ENCODE measurements around the gene SOCS3.

The SOCS3 gene

DNA sequence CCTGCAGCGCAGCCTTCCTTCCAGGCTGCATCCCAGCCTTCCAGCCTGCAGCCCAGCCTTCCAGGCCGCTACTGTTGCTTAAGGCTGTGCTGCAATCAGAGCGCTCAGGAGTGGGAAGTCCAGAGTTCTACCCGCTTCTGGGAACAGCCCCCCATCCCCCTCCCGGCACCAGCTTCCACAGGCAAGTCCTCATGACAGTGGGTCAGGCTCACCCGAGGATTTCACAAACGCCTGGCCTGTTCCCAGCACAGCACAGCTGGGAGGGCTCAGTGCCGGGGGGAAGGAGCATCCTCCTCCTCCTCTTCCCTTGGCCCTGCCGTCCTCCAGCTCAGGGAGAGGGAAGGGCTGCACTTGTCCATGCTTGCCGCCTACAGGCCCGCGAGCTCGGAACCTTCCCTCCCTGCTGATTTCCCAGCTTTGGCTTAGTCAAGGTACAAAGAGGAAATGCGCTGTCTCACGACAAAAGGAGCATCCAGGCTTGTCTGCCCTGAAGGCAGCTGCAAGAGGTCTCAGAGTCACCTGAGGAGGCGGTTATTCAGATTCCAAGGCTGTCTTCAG, 8.3 kb downstream of the SOCS3 start:
- ChIA-PET CTCF (interaction anchor here (0.6 to 1.0 kb wide), 3 partner anchors 8 to 101 kb away, joined by 3 read pairs; no protein-coding TSS in a partner anchor), POLR2A (no interaction called here)
- Histone ChIP-seq H3K27ac (ENCODE audit: extremely low read depth, low read depth, low read length) (no peak overlapping the region), H3K4me1 (ENCODE audit: control insufficient read depth, insufficient read depth, low read length) (peaks cover 14% of the 10 kb centered on the region), H3K36me3 (ENCODE audit: control insufficient read depth in 2 of 2, insufficient read depth in 1 of 2, low read length in 2 of 2) (no peaks in the 10 kb centered on the region), H3K9me3 (ENCODE audit: control insufficient read depth, insufficient read depth, low read depth, low read length) (no peaks in the 10 kb centered on the region), H3K4me3 (ENCODE audit: low read depth, low read length) (no peak overlapping the region)
- TF ChIP-seq PRDM10 (tag by site-specific recombination; IDR thresholded peaks at IDR 0.05) = no peak
- no peak for TF ChIP-seq ZNF202 (tag by site-specific recombination; IDR thresholded peaks at IDR 0.05; ENCODE audit: borderline replicate concordance)
- no peak for TF ChIP-seq ZBTB48 (tag by site-specific recombination; IDR thresholded peaks at IDR 0.05)
- TF ChIP-seq ZNF510 (tag by site-specific recombination; IDR thresholded peaks at IDR 0.05; ENCODE audit: insufficient replicate concordance) = no peak
- no peak for TF ChIP-seq YY2 (tag by site-specific recombination; IDR thresholded peaks at IDR 0.05)
- TF ChIP-seq ZNF341 (tag by site-specific recombination; IDR thresholded peaks at IDR 0.05; ENCODE audit: low read depth) = peak; percentile 91
- TF ChIP-seq, protein P1, sequence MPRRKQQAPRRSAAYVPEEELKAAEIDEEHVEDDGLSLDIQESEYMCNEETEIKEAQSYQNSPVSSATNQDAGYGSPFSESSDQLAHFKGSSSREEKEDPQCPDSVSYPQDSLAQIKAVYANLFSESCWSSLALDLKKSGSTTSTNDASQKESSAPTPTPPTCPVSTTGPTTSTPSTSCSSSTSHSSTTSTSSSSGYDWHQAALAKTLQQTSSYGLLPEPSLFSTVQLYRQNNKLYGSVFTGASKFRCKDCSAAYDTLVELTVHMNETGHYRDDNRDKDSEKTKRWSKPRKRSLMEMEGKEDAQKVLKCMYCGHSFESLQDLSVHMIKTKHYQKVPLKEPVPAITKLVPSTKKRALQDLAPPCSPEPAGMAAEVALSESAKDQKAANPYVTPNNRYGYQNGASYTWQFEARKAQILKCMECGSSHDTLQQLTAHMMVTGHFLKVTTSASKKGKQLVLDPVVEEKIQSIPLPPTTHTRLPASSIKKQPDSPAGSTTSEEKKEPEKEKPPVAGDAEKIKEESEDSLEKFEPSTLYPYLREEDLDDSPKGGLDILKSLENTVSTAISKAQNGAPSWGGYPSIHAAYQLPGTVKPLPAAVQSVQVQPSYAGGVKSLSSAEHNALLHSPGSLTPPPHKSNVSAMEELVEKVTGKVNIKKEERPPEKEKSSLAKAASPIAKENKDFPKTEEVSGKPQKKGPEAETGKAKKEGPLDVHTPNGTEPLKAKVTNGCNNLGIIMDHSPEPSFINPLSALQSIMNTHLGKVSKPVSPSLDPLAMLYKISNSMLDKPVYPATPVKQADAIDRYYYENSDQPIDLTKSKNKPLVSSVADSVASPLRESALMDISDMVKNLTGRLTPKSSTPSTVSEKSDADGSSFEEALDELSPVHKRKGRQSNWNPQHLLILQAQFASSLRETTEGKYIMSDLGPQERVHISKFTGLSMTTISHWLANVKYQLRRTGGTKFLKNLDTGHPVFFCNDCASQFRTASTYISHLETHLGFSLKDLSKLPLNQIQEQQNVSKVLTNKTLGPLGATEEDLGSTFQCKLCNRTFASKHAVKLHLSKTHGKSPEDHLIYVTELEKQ (tag by site-specific recombination; IDR thresholded peaks at IDR 0.05; ENCODE audit: borderline replicate concordance) = no peak
- no peak for TF ChIP-seq ZNF580 (tag by site-specific recombination; IDR thresholded peaks at IDR 0.05)
- no peak for TF ChIP-seq ZNF549 (tag by site-specific recombination; IDR thresholded peaks at IDR 0.05)
- peak; percentile 75 for TF ChIP-seq ZBTB44 (tag by site-specific recombination; IDR thresholded peaks at IDR 0.05)
- no peak for TF ChIP-seq ZNF645 (tag by site-specific recombination; IDR thresholded peaks at IDR 0.05)
- no peak for TF ChIP-seq ZBTB21 (tag by site-specific recombination; IDR thresholded peaks at IDR 0.05)
- TF ChIP-seq SP2 (tag by site-specific recombination; IDR thresholded peaks at IDR 0.05) = 0 out of 2 replicates have a peak, but pooled peaks have one; percentile 8
- TF ChIP-seq ZNF302 (tag by site-specific recombination; IDR thresholded peaks at IDR 0.05; ENCODE audit: low read depth) = no peak
- no peak for TF ChIP-seq ZNF555 (tag by site-specific recombination; conservative IDR thresholded peaks at IDR 0.05)
- TF ChIP-seq, protein P2, sequence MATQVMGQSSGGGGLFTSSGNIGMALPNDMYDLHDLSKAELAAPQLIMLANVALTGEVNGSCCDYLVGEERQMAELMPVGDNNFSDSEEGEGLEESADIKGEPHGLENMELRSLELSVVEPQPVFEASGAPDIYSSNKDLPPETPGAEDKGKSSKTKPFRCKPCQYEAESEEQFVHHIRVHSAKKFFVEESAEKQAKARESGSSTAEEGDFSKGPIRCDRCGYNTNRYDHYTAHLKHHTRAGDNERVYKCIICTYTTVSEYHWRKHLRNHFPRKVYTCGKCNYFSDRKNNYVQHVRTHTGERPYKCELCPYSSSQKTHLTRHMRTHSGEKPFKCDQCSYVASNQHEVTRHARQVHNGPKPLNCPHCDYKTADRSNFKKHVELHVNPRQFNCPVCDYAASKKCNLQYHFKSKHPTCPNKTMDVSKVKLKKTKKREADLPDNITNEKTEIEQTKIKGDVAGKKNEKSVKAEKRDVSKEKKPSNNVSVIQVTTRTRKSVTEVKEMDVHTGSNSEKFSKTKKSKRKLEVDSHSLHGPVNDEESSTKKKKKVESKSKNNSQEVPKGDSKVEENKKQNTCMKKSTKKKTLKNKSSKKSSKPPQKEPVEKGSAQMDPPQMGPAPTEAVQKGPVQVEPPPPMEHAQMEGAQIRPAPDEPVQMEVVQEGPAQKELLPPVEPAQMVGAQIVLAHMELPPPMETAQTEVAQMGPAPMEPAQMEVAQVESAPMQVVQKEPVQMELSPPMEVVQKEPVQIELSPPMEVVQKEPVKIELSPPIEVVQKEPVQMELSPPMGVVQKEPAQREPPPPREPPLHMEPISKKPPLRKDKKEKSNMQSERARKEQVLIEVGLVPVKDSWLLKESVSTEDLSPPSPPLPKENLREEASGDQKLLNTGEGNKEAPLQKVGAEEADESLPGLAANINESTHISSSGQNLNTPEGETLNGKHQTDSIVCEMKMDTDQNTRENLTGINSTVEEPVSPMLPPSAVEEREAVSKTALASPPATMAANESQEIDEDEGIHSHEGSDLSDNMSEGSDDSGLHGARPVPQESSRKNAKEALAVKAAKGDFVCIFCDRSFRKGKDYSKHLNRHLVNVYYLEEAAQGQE (tag by site-specific recombination; IDR thresholded peaks at IDR 0.05) = no peak
- TF ChIP-seq ZNF704 (tag by site-specific recombination; IDR thresholded peaks at IDR 0.05) = no peak
- no peak for TF ChIP-seq GLIS1 (tag by site-specific recombination; IDR thresholded peaks at IDR 0.05)
